ENCODE data around the gene KRTAP12-4. TPM values are rescaled to one million over a fixed set of nuclear protein-coding genes. Genes with fewer than 3 reads are reported as not detected.
"Not testable (repeated sequence)": the region's sequence is repeated elsewhere in the genome, so short reads cannot be mapped to it uniquely, and the experiment has no call there.

KRTAP12-4 gene
- total and polyA plus RNA-seq, 5 donors from 2014 or later: not detected

- H3K36me3 ChIP-seq (ENCODE audit: control insufficient read depth, insufficient read depth, low read length): no peaks in the 10 kb centered on the region
- no peak overlapping the region for H3K27ac Mint-ChIP-seq
- H3K36me3 Mint-ChIP-seq: no peaks in the 10 kb centered on the region
- peaks cover 0 to 8% (median 1%) of the 10 kb centered on the region in 4 donors for H3K4me1 Mint-ChIP-seq
- DNase-seq (no peak), ATAC-seq (ENCODE audit: low read depth in 2 of 2) (no peak)
- no peaks in the 10 kb centered on the region for H3K9me3 ChIP-seq (ENCODE audit: control insufficient read depth in 2 of 2, low read length in 2 of 2)
- H3K27me3 ChIP-seq (ENCODE audit: control insufficient read depth, insufficient read depth, low read length): no peaks in the 10 kb centered on the region
- H3K4me1 ChIP-seq (ENCODE audit: control insufficient read depth, insufficient read depth, low read length, poor library complexity, severe bottlenecking): no peaks in the 10 kb centered on the region
- H3K4me3 ChIP-seq (ENCODE audit: low read depth, low read length): no peak overlapping the region
- no peak overlapping the region for H3K27ac ChIP-seq (ENCODE audit: insufficient read depth, low read length, poor library complexity, severe bottlenecking)
- peaks cover 0 to 3% (median 0%) of the 10 kb centered on the region in 7 donors for H3K9me3 Mint-ChIP-seq
- peaks cover 56% of the 10 kb centered on the region for H3K27me3 Mint-ChIP-seq
- H3K4me3 Mint-ChIP-seq: no peak overlapping the region
These were observed 45.9 kb upstream of the KRTAP12-4 start for GRCh38 chr21:44700101-44701022.

GRCh38 chr21:44699502-44700001 lies 45.1 kb upstream of the KRTAP12-4 start:
- Histone ChIP-seq H3K36me3 (ENCODE audit: control insufficient read depth, insufficient read depth, low read length) (no peaks in the 10 kb centered on the region), H3K27me3 (ENCODE audit: control insufficient read depth, insufficient read depth, low read length) (no peaks in the 10 kb centered on the region), H3K4me1 (ENCODE audit: control insufficient read depth, insufficient read depth, low read length, poor library complexity, severe bottlenecking) (no peaks in the 10 kb centered on the region), H3K9me3 (ENCODE audit: control insufficient read depth in 2 of 2, low read length in 2 of 2) (no peaks in the 10 kb centered on the region), H3K4me3 (ENCODE audit: low read depth, low read length) (no peak overlapping the region), H3K27ac (ENCODE audit: insufficient read depth, low read length, poor library complexity, severe bottlenecking) (no peak overlapping the region)
- Mint-ChIP-seq H3K27me3 (peaks cover 51% of the 10 kb centered on the region), H3K4me1 (peaks cover 0 to 8% (median 1%) of the 10 kb centered on the region in 4 donors), H3K9me3 (peaks cover 0 to 4% (median 0%) of the 10 kb centered on the region in 7 donors), H3K27ac (no peak overlapping the region), H3K4me3 (no peak overlapping the region), H3K36me3 (no peaks in the 10 kb centered on the region)
- no peak for DNase-seq
- ATAC-seq (ENCODE audit: low read depth in 2 of 2): no peak

- Histone ChIP-seq H3K4me1 (ENCODE audit: control insufficient read depth, insufficient read depth, low read length, poor library complexity, severe bottlenecking) (no peaks in the 10 kb centered on the region), H3K27ac (ENCODE audit: insufficient read depth, low read length, poor library complexity, severe bottlenecking) (no peak overlapping the region), H3K27me3 (ENCODE audit: control insufficient read depth, insufficient read depth, low read length) (no peaks in the 10 kb centered on the region), H3K9me3 (ENCODE audit: control insufficient read depth in 2 of 2, low read length in 2 of 2) (peaks cover under 1 to 2% of the 10 kb centered on the region in 2 experiments), H3K36me3 (ENCODE audit: control insufficient read depth, insufficient read depth, low read length) (no peaks in the 10 kb centered on the region), H3K4me3 (ENCODE audit: low read depth, low read length) (no peak overlapping the region)
- Mint-ChIP-seq H3K27ac (peak overlapping the region in 2 of 3 donors; percentile 29 to 38), H3K27me3 (peaks cover 54% of the 10 kb centered on the region), H3K9me3 (peaks cover 0 to 4% (median 3%) of the 10 kb centered on the region in 7 donors), H3K4me3 (no peak overlapping the region), H3K4me1 (peaks cover 0 to 9% (median 2%) of the 10 kb centered on the region in 4 donors), H3K36me3 (no peaks in the 10 kb centered on the region)
- DNase-seq: no peak
- ATAC-seq (ENCODE audit: low read depth in 2 of 2): no peak
These were observed 43.6 kb upstream of the KRTAP12-4 start for GRCh38 chr21:44697811-44698734.

- not testable (repeated sequence) for H3K4me1 Mint-ChIP-seq; H3K27me3 ChIP-seq (ENCODE audit: control insufficient read depth, insufficient read depth, low read length); H3K4me1 ChIP-seq (ENCODE audit: control insufficient read depth, insufficient read depth, low read length, poor library complexity, severe bottlenecking); H3K4me3 Mint-ChIP-seq; ATAC-seq (ENCODE audit: low read depth in 2 of 2); H3K9me3 ChIP-seq (ENCODE audit: control insufficient read depth in 2 of 2, low read length in 2 of 2); H3K4me3 ChIP-seq (ENCODE audit: low read depth, low read length); H3K36me3 Mint-ChIP-seq; H3K36me3 ChIP-seq (ENCODE audit: control insufficient read depth, insufficient read depth, low read length); H3K27ac ChIP-seq (ENCODE audit: insufficient read depth, low read length, poor library complexity, severe bottlenecking); DNase-seq
- H3K9me3 Mint-ChIP-seq: peaks cover 0 to 11% (median 3%) of the 10 kb centered on the region in 7 donors
- peak within 1 kb of the TSS in 1 of 3 donors; percentile 38 for H3K27ac Mint-ChIP-seq
- H3K27me3 Mint-ChIP-seq: peaks cover 50% of the 10 kb centered on the region
These were observed 42.8 kb upstream of the KRTAP12-4 start, which contains the start of gene KRTAP10-12 for GRCh38 chr21:44697172-44697810. Gene KRTAP10-12, plus strand, starts transcription at chr21:44697172. Its CDS starts 30 bp downstream, at chr21:44697202.

- Histone ChIP-seq H3K9me3 (ENCODE audit: control insufficient read depth in 2 of 2, low read length in 2 of 2) (peaks cover 4 to 12% of the 10 kb centered on the region in 2 experiments), H3K27me3 (ENCODE audit: control insufficient read depth, insufficient read depth, low read length) (peaks cover 2% of the 10 kb centered on the region), H3K36me3 (ENCODE audit: control insufficient read depth, insufficient read depth, low read length) (no peaks in the 10 kb centered on the region), H3K4me3 (ENCODE audit: low read depth, low read length) (no peak overlapping the region), H3K4me1 (ENCODE audit: control insufficient read depth, insufficient read depth, low read length, poor library complexity, severe bottlenecking) (no peaks in the 10 kb centered on the region), H3K27ac (ENCODE audit: insufficient read depth, low read length, poor library complexity, severe bottlenecking) (no peak overlapping the region)
- DNase-seq (no peak), ATAC-seq (ENCODE audit: low read depth in 2 of 2) (no peak)
- peaks cover 0 to 12% (median 3%) of the 10 kb centered on the region in 7 donors for H3K9me3 Mint-ChIP-seq
- peaks cover 0 to 12% (median 2%) of the 10 kb centered on the region in 4 donors for H3K4me1 Mint-ChIP-seq
- no peaks in the 10 kb centered on the region for H3K36me3 Mint-ChIP-seq
- no peak overlapping the region for H3K27ac Mint-ChIP-seq
- H3K27me3 Mint-ChIP-seq: peaks cover 57% of the 10 kb centered on the region
- H3K4me3 Mint-ChIP-seq: no peak overlapping the region
These were observed 42.1 kb upstream of the KRTAP12-4 start for GRCh38 chr21:44696572-44696971.

- DNase-seq (no peak), ATAC-seq (ENCODE audit: low read depth in 2 of 2) (no peak)
- Histone ChIP-seq H3K36me3 (ENCODE audit: control insufficient read depth, insufficient read depth, low read length) (no peaks in the 10 kb centered on the region), H3K27ac (ENCODE audit: insufficient read depth, low read length, poor library complexity, severe bottlenecking) (no peak overlapping the region), H3K4me3 (ENCODE audit: low read depth, low read length) (no peak overlapping the region), H3K4me1 (ENCODE audit: control insufficient read depth, insufficient read depth, low read length, poor library complexity, severe bottlenecking) (no peaks in the 10 kb centered on the region), H3K9me3 (ENCODE audit: control insufficient read depth in 2 of 2, low read length in 2 of 2) (peaks cover 4 to 12% of the 10 kb centered on the region in 2 experiments), H3K27me3 (ENCODE audit: control insufficient read depth, insufficient read depth, low read length) (peaks cover 6% of the 10 kb centered on the region)
- H3K4me1 Mint-ChIP-seq: peaks cover 0 to 13% (median 4%) of the 10 kb centered on the region in 4 donors
- no peaks in the 10 kb centered on the region for H3K36me3 Mint-ChIP-seq
- no peak overlapping the region for H3K27ac Mint-ChIP-seq
- peaks cover 0 to 12% (median 2%) of the 10 kb centered on the region in 7 donors for H3K9me3 Mint-ChIP-seq
- H3K4me3 Mint-ChIP-seq: no peak overlapping the region
- peaks cover 54% of the 10 kb centered on the region for H3K27me3 Mint-ChIP-seq
These were observed 41.2 kb upstream of the KRTAP12-4 start for GRCh38 chr21:44695641-44696040.

GRCh38 chr21:44695184-44695583 lies 40.7 kb upstream of the KRTAP12-4 start:
- no peaks in the 10 kb centered on the region for H3K36me3 ChIP-seq (ENCODE audit: control insufficient read depth, insufficient read depth, low read length)
- no peaks in the 10 kb centered on the region for H3K4me1 ChIP-seq (ENCODE audit: control insufficient read depth, insufficient read depth, low read length, poor library complexity, severe bottlenecking)
- ATAC-seq (ENCODE audit: low read depth in 2 of 2) (no peak), DNase-seq (no peak)
- H3K9me3 Mint-ChIP-seq: peaks cover 0 to 12% (median 2%) of the 10 kb centered on the region in 7 donors
- H3K4me1 Mint-ChIP-seq: peaks cover 0 to 13% (median 4%) of the 10 kb centered on the region in 4 donors
- H3K27ac ChIP-seq (ENCODE audit: insufficient read depth, low read length, poor library complexity, severe bottlenecking): no peak overlapping the region
- H3K4me3 Mint-ChIP-seq: no peak overlapping the region
- H3K36me3 Mint-ChIP-seq: no peaks in the 10 kb centered on the region
- H3K9me3 ChIP-seq (ENCODE audit: control insufficient read depth in 2 of 2, low read length in 2 of 2): peaks cover 4 to 12% of the 10 kb centered on the region in 2 experiments
- no peak overlapping the region for H3K4me3 ChIP-seq (ENCODE audit: low read depth, low read length)
- H3K27me3 ChIP-seq (ENCODE audit: control insufficient read depth, insufficient read depth, low read length): peaks cover 6% of the 10 kb centered on the region
- H3K27me3 Mint-ChIP-seq: peaks cover 57% of the 10 kb centered on the region
- no peak overlapping the region for H3K27ac Mint-ChIP-seq

All from CD4-positive, CD25-positive, alpha-beta regulatory T cell (primary cell).